MG63 (cell line): ENCODE results near the gene ARMC12. TPM values are rescaled to one million over a fixed set of nuclear protein-coding genes. Genes with fewer than 3 reads are reported as not detected.
A peak's percentile ranks its signal among the peaks of the same experiment; 100 is the strongest.
"Not testable (repeated sequence)": the region's sequence is repeated elsewhere in the genome, so short reads cannot be mapped to it uniquely, and the experiment has no call there.

ENCODE experiments used
- DNase-seq: peaks from one replicate; pipeline ENCODE4 v3.0.0-alpha.2; 2020
- H3K27me3 ChIP-seq: fragments of 250-450 bp; sonication (Bioruptor Pico); 2 replicates; pipeline ENCODE4 v1.5.1; 2020; ENCODE audit warnings: mild to moderate bottlenecking, moderate library complexity
- H3K36me3 ChIP-seq: fragments of 250-450 bp; sonication (Bioruptor Pico); 2 replicates; pipeline ENCODE4 v1.5.1; 2020; ENCODE audit warnings: mild to moderate bottlenecking, moderate library complexity
- H3K4me3 ChIP-seq: fragments of 250-450 bp; sonication (Bioruptor Pico); 2 replicates; pipeline ENCODE4 v1.5.1; 2020; ENCODE audit warnings: mild to moderate bottlenecking, moderate library complexity
- H3K9me3 ChIP-seq: fragments of 250-450 bp; sonication (Bioruptor Pico); 2 replicates; pipeline ENCODE4 v1.5.1; 2020; ENCODE audit warnings: mild to moderate bottlenecking, moderate library complexity
- total RNA-seq: library from RNA; depleted of rRNA; stranded (reverse); fragments of >200 nt; shearing (Covaris generic); gene quantifications from 2 replicates; pipeline ENCODE4 v1.2.3, GENCODE V29; 2014; ENCODE audit warnings: low replicate concordance

The ARMC12 gene
- total RNA-seq, 1 experiment from 2014 or later = not detected

- H3K36me3 ChIP-seq = no peaks in the 10 kb centered on the region
- DNase-seq = peak; percentile 87
- H3K27me3 ChIP-seq = no peaks in the 10 kb centered on the region
- H3K4me3 ChIP-seq = peak overlapping the region; percentile 57
- no peaks in the 10 kb centered on the region for H3K9me3 ChIP-seq
Observed at GRCh38 chr6:35727935-35728682, 8.7 kb upstream of the ARMC12 start.

- Histone ChIP-seq H3K36me3 (no peaks in the 10 kb centered on the region), H3K9me3 (no peaks in the 10 kb centered on the region), H3K4me3 (no peak overlapping the region), H3K27me3 (no peaks in the 10 kb centered on the region)
- no peak for DNase-seq
Observed at GRCh38 chr6:35728683-35729678, 7.9 kb upstream of the ARMC12 start.

DNA sequence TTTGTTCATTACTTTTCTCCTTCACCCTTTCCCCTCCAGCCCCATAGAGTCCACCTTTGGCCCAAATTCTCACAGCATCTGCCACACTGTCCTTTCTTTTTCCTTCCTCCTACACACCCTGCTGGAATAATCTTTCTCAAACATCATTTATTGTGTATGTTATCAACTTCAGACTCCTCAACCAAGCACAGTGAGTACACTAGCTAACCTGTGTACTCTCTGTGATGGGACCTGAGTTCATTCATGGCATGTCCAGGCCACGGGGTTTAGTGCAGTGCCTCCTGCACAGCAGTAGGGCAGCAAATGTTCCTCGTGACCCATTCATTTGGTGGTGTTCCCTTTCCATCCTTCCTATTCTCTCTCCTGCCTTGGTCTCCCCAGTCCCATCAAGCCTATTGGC is 7.1 kb upstream of the ARMC12 start:
- no peak overlapping the region for H3K4me3 ChIP-seq
- H3K27me3 ChIP-seq = no peaks in the 10 kb centered on the region
- no peaks in the 10 kb centered on the region for H3K36me3 ChIP-seq
- no peaks in the 10 kb centered on the region for H3K9me3 ChIP-seq
- DNase-seq = no peak

- H3K27me3 ChIP-seq = no peaks in the 10 kb centered on the region
- no peak overlapping the region for H3K4me3 ChIP-seq
- no peaks in the 10 kb centered on the region for H3K36me3 ChIP-seq
- H3K9me3 ChIP-seq = no peaks in the 10 kb centered on the region
- no peak for DNase-seq
Observed at GRCh38 chr6:35730745-35731413, 6.0 kb upstream of the ARMC12 start.

DNA sequence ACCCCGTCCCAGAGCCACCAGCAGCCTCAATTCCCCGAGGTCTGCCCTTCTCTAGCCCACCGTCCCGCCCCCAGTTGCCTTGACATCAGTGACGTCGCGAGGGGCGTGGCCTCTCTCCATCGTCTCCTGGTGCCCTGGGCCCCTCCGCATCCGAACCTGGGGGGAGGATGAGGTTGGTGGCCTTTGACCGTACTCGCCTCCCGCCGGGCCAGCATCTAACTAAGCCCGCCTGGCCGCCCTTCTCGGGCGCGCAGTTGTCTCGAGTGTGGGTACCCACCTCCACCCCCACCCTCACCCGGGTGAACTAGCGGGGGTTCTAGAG is 5.5 kb upstream of the ARMC12 start:
- Histone ChIP-seq H3K4me3 (peak overlapping the region; percentile 79), H3K27me3 (no peaks in the 10 kb centered on the region), H3K36me3 (no peaks in the 10 kb centered on the region), H3K9me3 (no peaks in the 10 kb centered on the region)
- DNase-seq = peak; percentile 80

- Histone ChIP-seq H3K9me3 (no peaks in the 10 kb centered on the region), H3K27me3 (no peaks in the 10 kb centered on the region), H3K4me3 (peak overlapping the region; percentile 79), H3K36me3 (no peaks in the 10 kb centered on the region)
- DNase-seq = peak; percentile 85
Observed at GRCh38 chr6:35731736-35732532, 4.9 kb upstream of the ARMC12 start.

GRCh38 chr6:35733633-35734032 is 3.2 kb upstream of the ARMC12 start:
- DNase-seq = no peak
- no peak overlapping the region for H3K4me3 ChIP-seq
- no peaks in the 10 kb centered on the region for H3K9me3 ChIP-seq
- no peaks in the 10 kb centered on the region for H3K27me3 ChIP-seq
- no peaks in the 10 kb centered on the region for H3K36me3 ChIP-seq

DNA sequence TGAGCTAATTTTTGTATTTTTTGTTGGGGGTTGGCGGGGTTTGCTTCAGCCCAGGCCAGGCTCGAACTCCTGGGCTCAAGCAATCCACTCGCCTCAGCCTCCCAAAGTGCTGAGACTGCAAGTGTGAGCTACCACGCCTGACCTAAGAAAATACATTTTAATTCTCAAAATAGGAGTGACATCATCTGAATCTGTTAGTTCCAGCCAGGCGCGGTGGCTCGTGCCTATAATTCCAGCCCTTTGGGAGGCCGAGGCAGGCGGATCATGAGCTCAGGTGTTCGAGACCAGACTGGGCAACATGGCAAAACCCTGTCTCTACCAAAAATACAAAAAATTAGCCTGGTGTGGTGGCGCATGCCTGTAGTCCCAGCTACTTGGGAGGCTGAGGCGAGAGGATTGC is 2.5 kb upstream of the ARMC12 start:
- H3K27me3 ChIP-seq, DNase-seq: not testable (repeated sequence)

GRCh38 chr6:35735452-35735851 is 1.4 kb upstream of the ARMC12 start:
- H3K4me3 ChIP-seq = no peak overlapping the region
- H3K9me3 ChIP-seq = no peaks in the 10 kb centered on the region
- no peak for DNase-seq
- H3K36me3 ChIP-seq = no peaks in the 10 kb centered on the region
- H3K27me3 ChIP-seq = no peaks in the 10 kb centered on the region

More for the DNA sequence above, 2.5 kb upstream of the ARMC12 start:
- H3K36me3 ChIP-seq, H3K4me3 ChIP-seq, H3K9me3 ChIP-seq: not testable (repeated sequence)

GRCh38 chr6:35736253-35736894 is 458 bp upstream of the ARMC12 start:
- DNase-seq = peak; percentile 45
- no peaks in the 10 kb centered on the region for H3K9me3 ChIP-seq
- no peak overlapping the region for H3K4me3 ChIP-seq
- no peaks in the 10 kb centered on the region for H3K36me3 ChIP-seq
- H3K27me3 ChIP-seq = no peaks in the 10 kb centered on the region

GRCh38 chr6:35737413-35738211 is 780 bp downstream of the ARMC12 start:
- Histone ChIP-seq H3K27me3 (no peaks in the 10 kb centered on the region), H3K36me3 (no peaks in the 10 kb centered on the region), H3K9me3 (no peaks in the 10 kb centered on the region), H3K4me3 (no peak overlapping the region)
- no peak for DNase-seq

DNA sequence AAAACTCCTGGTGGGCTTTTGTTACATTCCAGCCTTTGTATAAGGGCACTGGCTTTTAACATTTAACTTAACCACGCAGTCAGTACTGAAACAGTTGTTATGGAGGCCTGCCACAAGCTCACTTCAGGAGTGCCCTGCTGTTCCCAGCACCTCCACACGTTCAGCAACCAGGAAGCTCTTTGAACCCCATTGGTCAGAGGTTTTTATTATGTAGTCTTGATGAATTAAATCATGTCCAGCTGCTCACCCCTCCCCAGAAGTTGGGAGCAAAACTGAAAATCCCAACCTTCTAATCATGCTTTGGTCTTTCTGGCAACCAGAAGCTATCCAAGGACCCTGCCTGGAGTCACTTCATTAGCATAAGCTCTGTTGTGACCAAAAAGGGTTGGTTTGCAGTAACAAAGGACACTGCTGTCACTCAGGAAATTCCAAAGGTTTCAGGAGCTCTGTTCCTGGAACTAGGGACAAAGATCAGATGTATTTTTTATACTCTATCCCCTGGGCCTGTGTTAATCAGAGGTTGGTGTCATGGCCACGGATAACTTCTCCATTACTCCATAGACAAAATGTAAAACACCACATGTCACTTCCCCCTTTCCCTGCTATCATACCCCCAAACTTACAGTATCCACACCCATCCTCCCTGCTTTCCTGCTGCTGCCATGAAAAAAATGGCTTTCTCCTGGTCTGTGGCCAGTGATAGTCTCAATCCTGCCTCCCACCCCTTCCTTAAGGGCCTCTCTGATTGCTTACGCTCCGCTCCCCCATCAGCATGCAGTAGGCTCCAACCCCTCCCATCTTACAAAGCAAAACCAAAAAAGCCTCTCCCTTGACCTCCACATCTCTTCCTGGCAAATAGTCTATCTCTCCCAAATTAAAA is 3.1 kb downstream of the ARMC12 start:
- no peak overlapping the region for H3K4me3 ChIP-seq
- DNase-seq = no peak

GRCh38 chr6:35742842-35743241 is 6.0 kb downstream of the ARMC12 start:
- no peaks in the 10 kb centered on the region for H3K36me3 ChIP-seq
- no peak for DNase-seq
- peaks cover 3% of the 10 kb centered on the region for H3K9me3 ChIP-seq
- no peak overlapping the region for H3K4me3 ChIP-seq
- H3K27me3 ChIP-seq = no peaks in the 10 kb centered on the region

More for the DNA sequence above, 3.1 kb downstream of the ARMC12 start:
- no peaks in the 10 kb centered on the region for H3K9me3 ChIP-seq
- H3K36me3 ChIP-seq = no peaks in the 10 kb centered on the region
- no peaks in the 10 kb centered on the region for H3K27me3 ChIP-seq

- H3K36me3 ChIP-seq = no peaks in the 10 kb centered on the region
- no peak overlapping the region for H3K4me3 ChIP-seq
- H3K27me3 ChIP-seq = no peaks in the 10 kb centered on the region
- peaks cover 5% of the 10 kb centered on the region for H3K9me3 ChIP-seq
- no peak for DNase-seq
Observed at GRCh38 chr6:35745509-35745908, 8.7 kb downstream of the ARMC12 start.
